MM.1S (cell line): ENCODE measurements around the gene UBE2QL1.

Source experiments
- DNase-seq: peaks from one replicate; pipeline ENCODE4 v3.0.0-alpha.2; 2015
- H2AFZ ChIP-seq: fragments of 300-600 bp; sonication (generic); 2 replicates; pipeline ENCODE4 v1.6.0; 2016; ENCODE audit warnings: antibody characterized with exemption, low read length
- H3F3A ChIP-seq: fragments of 300-600 bp; sonication (generic); 2 replicates; pipeline ENCODE4 v1.6.1; 2016; ENCODE audit warnings: mild to moderate bottlenecking, antibody characterized with exemption, low read length, moderate library complexity, mixed read lengths; ENCODE audit not compliant: insufficient read depth
- H3K27ac ChIP-seq: fragments of 300-600 bp; sonication (generic); 2 replicates; pipeline ENCODE4 v1.5.1; 2016; ENCODE audit warnings: mild to moderate bottlenecking, low read length
- H3K27me3 ChIP-seq: fragments of 300-600 bp; sonication (generic); replicated peaks from 2 replicates; pipeline ENCODE4 v1.6.0; 2016; ENCODE audit warnings: low read length; ENCODE audit not compliant: insufficient read depth
- H3K36me3 ChIP-seq: fragments of 300-600 bp; sonication (generic); replicated peaks from 2 replicates; pipeline ENCODE4 v1.6.1; 2016; ENCODE audit warnings: mild to moderate bottlenecking, low read length, mixed read lengths; ENCODE audit not compliant: insufficient read depth
- H3K4me1 ChIP-seq: fragments of 300-600 bp; sonication (generic); 2 replicates; pipeline ENCODE4 v1.6.1; 2016; ENCODE audit warnings: low read length, mixed read lengths
- H3K4me2 ChIP-seq: fragments of 300-600 bp; sonication (generic); 2 replicates; pipeline ENCODE4 v1.6.0; 2016; ENCODE audit warnings: low read depth, low read length
- H3K4me3 ChIP-seq: fragments of 300-600 bp; sonication (generic); 2 replicates; pipeline ENCODE4 v1.5.1; 2016; ENCODE audit warnings: low read length, mixed read lengths
- H3K79me2 ChIP-seq: fragments of 300-600 bp; sonication (generic); 2 replicates; pipeline ENCODE4 v1.6.1; 2016; ENCODE audit warnings: mixed run types, low read length, mixed read lengths
- H3K9ac ChIP-seq: fragments of 300-600 bp; sonication (generic); 2 replicates; pipeline ENCODE4 v1.6.1; 2016; ENCODE audit warnings: low read length, mixed read lengths
- H3K9me2 ChIP-seq: fragments of 300-600 bp; sonication (generic); replicated peaks from 2 replicates; pipeline ENCODE4 v1.6.1; 2016; ENCODE audit warnings: mild to moderate bottlenecking, low read length, mixed read lengths; ENCODE audit not compliant: insufficient read depth
- H3K9me3 ChIP-seq: fragments of 300-600 bp; sonication (generic); replicated peaks from 2 replicates; pipeline ENCODE4 v1.6.1; 2016; ENCODE audit warnings: mild to moderate bottlenecking, low read length, mixed read lengths; ENCODE audit not compliant: insufficient read depth
- H4K20me1 ChIP-seq: fragments of 300-600 bp; sonication (generic); 2 replicates; pipeline ENCODE4 v1.6.1; 2016; ENCODE audit warnings: mild to moderate bottlenecking, low read length, moderate library complexity, mixed read lengths; ENCODE audit not compliant: insufficient read depth
- CTCF ChIP-seq: fragments of 300-600 bp; sonication (generic); IDR thresholded peaks from 2 replicates; pipeline ENCODE4 v1.5.1; 2016; ENCODE audit warnings: antibody characterized with exemption, low read length, mixed read lengths
- EZH2 ChIP-seq: fragments of 300-600 bp; sonication (generic); optimal IDR thresholded peaks from 2 replicates; pipeline ENCODE3; 2017; ENCODE audit warnings: low read depth, mild to moderate bottlenecking, antibody characterized with exemption, low read length, mixed read lengths
- EZH2phosphoT487 ChIP-seq: fragments of 300-600 bp; sonication (generic); IDR thresholded peaks from 2 replicates; pipeline ENCODE4 v1.6.1; 2018; ENCODE audit warnings: antibody characterized with exemption, low read length

Gene UBE2QL1

GRCh38 chr5:6541256-6542013, 92.8 kb downstream of the UBE2QL1 start:
- DNase-seq, result no peak
- Histone ChIP-seq H3K9me2 (no peaks in the 10 kb centered on the region), H3K79me2 (no peaks in the 10 kb centered on the region), H2AFZ (no peak overlapping the region), H3K27me3 (no peaks in the 10 kb centered on the region), H3K4me2 (no peak overlapping the region), H3K9ac (no peak overlapping the region), H3K4me1 (no peaks in the 10 kb centered on the region), H4K20me1 (no peaks in the 10 kb centered on the region), H3K4me3 (no peak overlapping the region), H3F3A (no peaks in the 10 kb centered on the region), H3K36me3 (no peaks in the 10 kb centered on the region), H3K27ac (no peak overlapping the region), H3K9me3 (no peaks in the 10 kb centered on the region)
- TF ChIP-seq CTCF, result no peak
- no peak for TF ChIP-seq EZH2phosphoT487
- no peak for TF ChIP-seq EZH2

GRCh38 chr5:6542421-6543345, 94.0 kb downstream of the UBE2QL1 start:
- no peaks in the 10 kb centered on the region for H3K9me2 ChIP-seq
- no peak overlapping the region for H3K4me2 ChIP-seq
- no peak for TF ChIP-seq CTCF
- no peak overlapping the region for H2AFZ ChIP-seq
- H4K20me1 ChIP-seq, result no peaks in the 10 kb centered on the region
- no peaks in the 10 kb centered on the region for H3K36me3 ChIP-seq
- H3K27ac ChIP-seq, result no peak overlapping the region
- H3K9ac ChIP-seq, result no peak overlapping the region
- no peak for DNase-seq
- H3K79me2 ChIP-seq, result no peaks in the 10 kb centered on the region
- no peaks in the 10 kb centered on the region for H3K27me3 ChIP-seq
- H3F3A ChIP-seq, result no peaks in the 10 kb centered on the region
- H3K4me3 ChIP-seq, result no peak overlapping the region
- H3K4me1 ChIP-seq, result no peaks in the 10 kb centered on the region
- H3K9me3 ChIP-seq, result no peaks in the 10 kb centered on the region

- H4K20me1 ChIP-seq, result no peaks in the 10 kb centered on the region
- no peaks in the 10 kb centered on the region for H3F3A ChIP-seq
- H3K36me3 ChIP-seq, result no peaks in the 10 kb centered on the region
- no peaks in the 10 kb centered on the region for H3K4me1 ChIP-seq
- H3K27ac ChIP-seq, result no peak overlapping the region
- no peaks in the 10 kb centered on the region for H3K9me3 ChIP-seq
- no peak overlapping the region for H3K9ac ChIP-seq
- H2AFZ ChIP-seq, result no peak overlapping the region
- H3K27me3 ChIP-seq, result no peaks in the 10 kb centered on the region
- no peak for DNase-seq
- TF ChIP-seq CTCF (no peak), EZH2 (no peak), EZH2phosphoT487 (no peak)
- H3K4me2 ChIP-seq, result no peak overlapping the region
- no peak overlapping the region for H3K4me3 ChIP-seq
- no peaks in the 10 kb centered on the region for H3K9me2 ChIP-seq
- no peaks in the 10 kb centered on the region for H3K79me2 ChIP-seq
These were observed 94.7 kb downstream of the UBE2QL1 start for GRCh38 chr5:6543346-6543730.
